GM12878 (cell line): ENCODE results near the gene CLDN14. TPM values are rescaled to one million over a fixed set of nuclear protein-coding genes. Genes with fewer than 3 reads are reported as not detected.

Source experiments
- ATAC-seq: fragments of 200-7000 bp; cut with Tn5 transposase; 3 replicates; pipeline ENCODE4 v1.9.1; 2020; ENCODE audit warnings: mild to moderate bottlenecking, moderate library complexity
- BruUV-seq: library from RNA; stranded (reverse); fragments of 400-500 nt; replicated peaks from 2 replicates; lab custom pipeline; 2021; lab: Mats Ljungman, UMichigan
- CTCF ChIA-PET: fragments of 300-600 bp; sonication (Branson Sonifier 250); formaldehyde crosslinking; extraction: SDS; loops from one replicate; lab custom pipeline; 2021; ENCODE audit warnings: inconsistent platforms; lab: Yijun Ruan, JAX
- POLR2A ChIA-PET: fragments of 350-600 bp; formaldehyde crosslinking; extraction: SDS; loops from one replicate; lab custom pipeline; 2021; ENCODE audit warnings: inconsistent platforms; lab: Charles Lee
- RAD21 ChIA-PET: fragments of 300-600 bp; sonication (Branson Sonifier 250); formaldehyde crosslinking; loops from one replicate; lab custom pipeline; 2023; ENCODE audit warnings: antibody characterized with exemption; ENCODE audit not compliant: unreplicated experiment; lab: Charles Lee
- SMC1A ChIA-PET: fragments of 300-600 bp; sonication (Branson Sonifier 250); formaldehyde crosslinking; loops from one replicate; lab custom pipeline; 2023; ENCODE audit not compliant: unreplicated experiment, uncharacterized antibody; lab: Charles Lee
- DNase-seq: peaks from one replicate; pipeline ENCODE4 v3.0.0-alpha.2; 2011; ENCODE audit warnings: low read depth, low spot score
- FAIRE-seq: peaks from 3 replicates; lab custom pipeline; 2011; peaks lifted over from hg19 to GRCh38; lab: Jason Lieb, UNC
- H2AFZ ChIP-seq: 2 replicates; pipeline ENCODE4 v1.6.0; 2011; ENCODE audit warnings: low read depth, low read length, control low read depth; ENCODE audit not compliant: control insufficient read depth
- H3K27ac ChIP-seq: 2 replicates; pipeline ENCODE4 v1.5.1; 2011; ENCODE audit warnings: control low read depth; ENCODE audit not compliant: control insufficient read depth, insufficient read depth
- H3K27me3 ChIP-seq, 2 experiments: replicated peaks in 1 of 2; 2 replicates each; pipeline versions ENCODE4 v1.6.0 to v1.6.1; 2011; ENCODE audit warnings: low read length in 1 of 2; ENCODE audit not compliant: control insufficient read depth in 2 of 2, insufficient read depth in 2 of 2
- H3K36me3 ChIP-seq, 2 experiments: 2 replicates each; pipeline ENCODE4 v1.5.1; 2011; ENCODE audit warnings: low read length in 1 of 2; ENCODE audit not compliant: control insufficient read depth in 2 of 2, insufficient read depth in 2 of 2
- H3K4me1 ChIP-seq: 2 replicates; pipeline ENCODE4 v1.6.1; 2011; ENCODE audit warnings: mild to moderate bottlenecking, low read length, moderate library complexity, mixed read lengths; ENCODE audit not compliant: control insufficient read depth, insufficient read depth
- H3K4me2 ChIP-seq: 2 replicates; pipeline ENCODE4 v1.6.0; 2011; ENCODE audit warnings: control low read depth; ENCODE audit not compliant: control insufficient read depth, insufficient read depth
- H3K4me3 ChIP-seq: fragments of 200-600 bp; sonication (generic); 2 replicates; pipeline ENCODE4 v1.5.1; 2016
- H3K79me2 ChIP-seq: 2 replicates; pipeline ENCODE4 v1.6.0; 2011; ENCODE audit warnings: low read length; ENCODE audit not compliant: control insufficient read depth, insufficient read depth
- H3K9ac ChIP-seq: 2 replicates; pipeline ENCODE4 v1.8.0; 2011; ENCODE audit warnings: low read length, control low read depth, mixed read lengths; ENCODE audit not compliant: control insufficient read depth, insufficient read depth
- H3K9me3 ChIP-seq: replicated peaks from 3 replicates; pipeline ENCODE4 v1.5.1; 2011; ENCODE audit warnings: mild to moderate bottlenecking, low read length; ENCODE audit not compliant: control insufficient read depth, insufficient read depth
- H4K20me1 ChIP-seq: 2 replicates; pipeline ENCODE4 v1.6.0; 2011; ENCODE audit not compliant: control insufficient read depth, insufficient read depth
- CBX3 ChIP-seq: fragments of 200-600 bp; sonication (generic); IDR thresholded peaks from 2 replicates; pipeline ENCODE4 v1.6.1; 2016; ENCODE audit warnings: low read depth, borderline replicate concordance
- HDAC2 ChIP-seq: fragments of 200-600 bp; sonication (generic); IDR thresholded peaks from 2 replicates; pipeline ENCODE4 v1.6.1; 2017
- HDAC6 ChIP-seq: fragments of 200-600 bp; sonication (generic); IDR thresholded peaks from one replicate; pipeline ENCODE4 v1.8.0; 2017; ENCODE audit warnings: antibody characterized with exemption; ENCODE audit not compliant: unreplicated experiment
- JUND ChIP-seq: IDR thresholded peaks from 2 replicates; pipeline ENCODE4 v1.6.1; 2012; ENCODE audit warnings: low read depth, mild to moderate bottlenecking, low read length, improper control_type of control experiment, moderate library complexity
- LARP7 ChIP-seq: fragments of 450-650 bp; IDR thresholded peaks from 2 replicates; pipeline ENCODE4 v1.6.1; 2017; ENCODE audit warnings: mild to moderate bottlenecking
- MYC ChIP-seq: IDR thresholded peaks from 2 replicates; pipeline ENCODE4 v1.6.1; 2011; ENCODE audit warnings: mild to moderate bottlenecking, low read length, moderate library complexity, inconsistent platforms; ENCODE audit not compliant: insufficient read depth, insufficient replicate concordance, insufficient read length, severe bottlenecking
- NBN ChIP-seq: fragments of 450-650 bp; IDR thresholded peaks from 2 replicates; pipeline ENCODE4 v1.6.1; 2016
- POLR2A ChIP-seq: IDR thresholded peaks from 2 replicates; pipeline ENCODE4 v1.6.1; 2011; ENCODE audit warnings: low read depth, mild to moderate bottlenecking, low read length
- POU2F2 ChIP-seq: IDR thresholded peaks from 3 replicates; pipeline ENCODE4 v1.6.1; 2011; ENCODE audit warnings: low read depth, mild to moderate bottlenecking, low read length, borderline replicate concordance
- RCOR1 ChIP-seq: conservative IDR thresholded peaks from 2 replicates; pipeline ENCODE4 v1.6.1; 2012; ENCODE audit warnings: low read depth, low read length, improper control_type of control experiment
- SIX5 ChIP-seq: IDR thresholded peaks from 2 replicates; pipeline ENCODE4 v1.6.1; 2011; ENCODE audit warnings: mild to moderate bottlenecking, low read depth, low read length, moderate library complexity; ENCODE audit not compliant: severe bottlenecking
- ZNF384 ChIP-seq: IDR thresholded peaks from 2 replicates; pipeline ENCODE4 v1.6.1; 2012; ENCODE audit warnings: low read depth, mild to moderate bottlenecking, low read length, improper control_type of control experiment, borderline replicate concordance
- WGBS: methylation state at CpG from one replicate; pipeline ENCODE4 v1.1.6; 2016; ENCODE audit warnings: low lambda C conversion rate; ENCODE audit not compliant: insufficient replicate concordance, insufficient coverage; ENCODE audit errors: missing lambda C conversion rate; 5-methylcytosine and 5-hydroxymethylcytosine counted together
- in situ Hi-C: fragments of 300-500 bp; cut with MboI; formaldehyde crosslinking; loops from 9 replicates; pipeline ENCODE4 v1.14.3; 2018; ENCODE audit warnings: mixed read lengths
- intact Hi-C: fragments of 100-400 bp; cut with micrococcal nuclease; formaldehyde crosslinking; loops from one replicate; pipeline ENCODE4 v1.14.2; 2022; ENCODE audit not compliant: unreplicated experiment
- polyA plus RNA-seq, 11 experiments: library from polyadenylated mRNA; depleted of rRNA in 4 of 11; unstranded in 6 of 11; stranded (reverse) in 5 of 11; fragments of >200 nt; fragmentation: Nextera tagmentation in 4 of 11; fragmentation: Illumina TruSeq in 1 of 11; extraction: Ambion mirVana in 4 of 11; extraction: Trizol in 1 of 11; gene quantifications; 1 replicate in 1 of 11; 2 replicates in 10 of 11; pipeline versions ENCODE4 v1.2.1 to v1.2.3, GENCODE V29; 2011 to 2016; ENCODE audit warnings: inconsistent platforms in 2 of 11, missing spikeins in 2 of 11, low read depth in 1 of 11
- total RNA-seq, 4 experiments: library from RNA; depleted of rRNA in 3 of 4; stranded (reverse); fragments of >200 nt in 3 of 4; fragmentation: Illumina TruSeq in 1 of 4; extraction: Trizol in 1 of 4; gene quantifications; 2 replicates each; pipeline versions ENCODE4 v1.2.1 to v1.2.3, GENCODE V29; 2013 to 2021
- TF ChIP-seq, protein P1 (sequence below): fragments of 450-650 bp; IDR thresholded peaks from 2 replicates; pipeline ENCODE4 v1.6.1; 2016; ENCODE audit warnings: mild to moderate bottlenecking
- TF ChIP-seq, protein P2 (sequence below): IDR thresholded peaks from 2 replicates; pipeline ENCODE4 v1.6.1; 2011; ENCODE audit warnings: borderline replicate concordance, low read depth, mild to moderate bottlenecking, moderate library complexity, low read length; ENCODE audit not compliant: insufficient read depth, poor library complexity, severe bottlenecking
- TF ChIP-seq, protein P3 (sequence below): fragments of 150-350 bp; IDR thresholded peaks from 2 replicates; pipeline ENCODE4 v1.6.1; 2016; ENCODE audit warnings: low read depth, low read length
- TF ChIP-seq, protein P4 (sequence below): fragments of 450-650 bp; IDR thresholded peaks from 2 replicates; pipeline ENCODE4 v1.6.1; 2014; ENCODE audit warnings: mild to moderate bottlenecking

The CLDN14 gene
- total and polyA plus RNA-seq, 10 of the 15 experiments (the other 5 are each of a cell fraction or from before 2014, with no cell fraction given) = 0.90 to 19.4 (median 6.6) TPM

DNA sequence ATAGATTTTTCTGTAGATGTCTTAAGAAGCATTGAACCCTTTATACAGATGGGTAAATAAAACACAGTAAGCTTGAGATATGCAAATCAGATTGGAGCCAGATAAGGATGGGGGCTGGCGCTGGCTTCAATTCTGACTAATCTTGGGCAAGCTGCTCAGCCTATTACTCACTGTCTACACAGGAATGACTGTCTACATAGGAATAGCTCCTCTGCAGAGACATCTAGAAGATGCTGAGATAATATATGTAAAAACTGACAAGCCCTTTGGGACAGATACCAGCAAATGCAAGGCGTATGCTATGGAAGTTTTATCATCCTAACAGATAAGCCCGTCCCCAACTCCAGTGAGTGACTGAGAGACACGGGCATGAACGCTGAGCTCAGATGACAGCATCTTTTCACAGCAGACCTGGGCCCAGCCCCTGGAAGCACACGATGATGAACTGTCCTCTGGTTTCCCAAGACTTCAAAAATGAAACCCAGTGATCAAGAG, 1.7 kb downstream of the CLDN14 start (continued):
- TF ChIP-seq, protein P1, sequence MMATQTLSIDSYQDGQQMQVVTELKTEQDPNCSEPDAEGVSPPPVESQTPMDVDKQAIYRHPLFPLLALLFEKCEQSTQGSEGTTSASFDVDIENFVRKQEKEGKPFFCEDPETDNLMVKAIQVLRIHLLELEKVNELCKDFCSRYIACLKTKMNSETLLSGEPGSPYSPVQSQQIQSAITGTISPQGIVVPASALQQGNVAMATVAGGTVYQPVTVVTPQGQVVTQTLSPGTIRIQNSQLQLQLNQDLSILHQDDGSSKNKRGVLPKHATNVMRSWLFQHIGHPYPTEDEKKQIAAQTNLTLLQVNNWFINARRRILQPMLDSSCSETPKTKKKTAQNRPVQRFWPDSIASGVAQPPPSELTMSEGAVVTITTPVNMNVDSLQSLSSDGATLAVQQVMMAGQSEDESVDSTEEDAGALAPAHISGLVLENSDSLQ = no peak
- TF ChIP-seq, protein P2, sequence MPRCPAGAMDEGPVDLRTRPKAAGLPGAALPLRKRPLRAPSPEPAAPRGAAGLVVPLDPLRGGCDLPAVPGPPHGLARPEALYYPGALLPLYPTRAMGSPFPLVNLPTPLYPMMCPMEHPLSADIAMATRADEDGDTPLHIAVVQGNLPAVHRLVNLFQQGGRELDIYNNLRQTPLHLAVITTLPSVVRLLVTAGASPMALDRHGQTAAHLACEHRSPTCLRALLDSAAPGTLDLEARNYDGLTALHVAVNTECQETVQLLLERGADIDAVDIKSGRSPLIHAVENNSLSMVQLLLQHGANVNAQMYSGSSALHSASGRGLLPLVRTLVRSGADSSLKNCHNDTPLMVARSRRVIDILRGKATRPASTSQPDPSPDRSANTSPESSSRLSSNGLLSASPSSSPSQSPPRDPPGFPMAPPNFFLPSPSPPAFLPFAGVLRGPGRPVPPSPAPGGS = peak; percentile 53
- TF ChIP-seq SIX5 = no peak
- TF ChIP-seq POU2F2 = peak; percentile 54; the same call in 1 of the 3 replicates
- TF ChIP-seq LARP7 = no peak
- TF ChIP-seq HDAC2 = no peak

DNA sequence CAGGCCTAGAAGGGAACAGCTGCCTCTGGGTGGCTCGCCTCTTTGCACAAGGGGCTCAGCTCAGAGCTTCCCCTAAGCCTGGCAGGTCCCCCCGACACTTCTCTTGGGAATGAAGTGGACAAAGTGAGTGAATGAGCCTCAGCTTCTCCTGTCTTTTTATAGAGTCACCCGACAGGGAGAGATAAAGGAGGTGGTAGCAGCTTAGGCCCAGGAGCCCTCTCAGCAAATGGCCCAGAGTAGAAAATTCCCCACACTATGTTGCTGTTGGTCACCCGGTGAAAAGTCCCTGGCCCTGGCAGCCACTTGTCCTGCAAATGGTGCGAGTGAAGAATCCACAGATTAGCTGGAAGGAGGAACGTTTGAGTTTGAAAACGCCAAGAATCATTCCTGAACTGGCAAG, 2.4 kb downstream of the CLDN14 start:
- DNase-seq (no peak), ATAC-seq (no peak), FAIRE-seq (no peak)
- H3K27ac ChIP-seq = no peak overlapping the region
- CTCF ChIA-PET = interaction anchor here (0.7 to 3.0 kb wide), 6 partner anchors 9 to 447 kb away, joined by 3 to 11 read pairs (median 4); no protein-coding TSS in a partner anchor
- SMC1A ChIA-PET = interaction anchor here (1.1 to 1.4 kb wide), 2 partner anchors 48 kb away, joined by 3 read pairs; no protein-coding TSS in a partner anchor
- H3K4me3 ChIP-seq = no peak overlapping the region
- RAD21 ChIA-PET = interaction anchor here (1.1 kb wide), 1 partner anchor 25 kb away, joined by 4 read pairs; no protein-coding TSS in a partner anchor
- POLR2A ChIA-PET = interaction anchor here (0.6 kb wide), 1 partner anchor 464 kb away, joined by 7 read pairs; no protein-coding TSS in a partner anchor
- H3K4me1 ChIP-seq = peaks cover 3% of the 10 kb centered on the region
- no peak overlapping the region for H3K9ac ChIP-seq
- intact Hi-C loops (no loop called here), in situ Hi-C loops (no loop called here)
- H4K20me1 ChIP-seq = no peaks in the 10 kb centered on the region
- BruUV-seq = no TSS peak
- H3K27me3 ChIP-seq = no peaks in the 10 kb centered on the region
- H3K79me2 ChIP-seq = no peaks in the 10 kb centered on the region
- no peaks in the 10 kb centered on the region for H3K36me3 ChIP-seq
- H3K4me2 ChIP-seq = no peak overlapping the region
- H3K9me3 ChIP-seq = no peaks in the 10 kb centered on the region
- WGBS = 40% methylated on average over 7 of the region's 7 CpGs
- H2AFZ ChIP-seq = peak overlapping the region; percentile 6; the same call in 1 of the 2 replicates
- TF ChIP-seq RCOR1 = no peak
- no peak for TF ChIP-seq MYC
- no peak for TF ChIP-seq POLR2A
- TF ChIP-seq ZNF384 = no peak
- TF ChIP-seq, protein P3, sequence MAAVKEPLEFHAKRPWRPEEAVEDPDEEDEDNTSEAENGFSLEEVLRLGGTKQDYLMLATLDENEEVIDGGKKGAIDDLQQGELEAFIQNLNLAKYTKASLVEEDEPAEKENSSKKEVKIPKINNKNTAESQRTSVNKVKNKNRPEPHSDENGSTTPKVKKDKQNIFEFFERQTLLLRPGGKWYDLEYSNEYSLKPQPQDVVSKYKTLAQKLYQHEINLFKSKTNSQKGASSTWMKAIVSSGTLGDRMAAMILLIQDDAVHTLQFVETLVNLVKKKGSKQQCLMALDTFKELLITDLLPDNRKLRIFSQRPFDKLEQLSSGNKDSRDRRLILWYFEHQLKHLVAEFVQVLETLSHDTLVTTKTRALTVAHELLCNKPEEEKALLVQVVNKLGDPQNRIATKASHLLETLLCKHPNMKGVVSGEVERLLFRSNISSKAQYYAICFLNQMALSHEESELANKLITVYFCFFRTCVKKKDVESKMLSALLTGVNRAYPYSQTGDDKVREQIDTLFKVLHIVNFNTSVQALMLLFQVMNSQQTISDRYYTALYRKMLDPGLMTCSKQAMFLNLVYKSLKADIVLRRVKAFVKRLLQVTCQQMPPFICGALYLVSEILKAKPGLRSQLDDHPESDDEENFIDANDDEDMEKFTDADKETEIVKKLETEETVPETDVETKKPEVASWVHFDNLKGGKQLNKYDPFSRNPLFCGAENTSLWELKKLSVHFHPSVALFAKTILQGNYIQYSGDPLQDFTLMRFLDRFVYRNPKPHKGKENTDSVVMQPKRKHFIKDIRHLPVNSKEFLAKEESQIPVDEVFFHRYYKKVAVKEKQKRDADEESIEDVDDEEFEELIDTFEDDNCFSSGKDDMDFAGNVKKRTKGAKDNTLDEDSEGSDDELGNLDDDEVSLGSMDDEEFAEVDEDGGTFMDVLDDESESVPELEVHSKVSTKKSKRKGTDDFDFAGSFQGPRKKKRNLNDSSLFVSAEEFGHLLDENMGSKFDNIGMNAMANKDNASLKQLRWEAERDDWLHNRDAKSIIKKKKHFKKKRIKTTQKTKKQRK = no peak
- TF ChIP-seq, protein P4, sequence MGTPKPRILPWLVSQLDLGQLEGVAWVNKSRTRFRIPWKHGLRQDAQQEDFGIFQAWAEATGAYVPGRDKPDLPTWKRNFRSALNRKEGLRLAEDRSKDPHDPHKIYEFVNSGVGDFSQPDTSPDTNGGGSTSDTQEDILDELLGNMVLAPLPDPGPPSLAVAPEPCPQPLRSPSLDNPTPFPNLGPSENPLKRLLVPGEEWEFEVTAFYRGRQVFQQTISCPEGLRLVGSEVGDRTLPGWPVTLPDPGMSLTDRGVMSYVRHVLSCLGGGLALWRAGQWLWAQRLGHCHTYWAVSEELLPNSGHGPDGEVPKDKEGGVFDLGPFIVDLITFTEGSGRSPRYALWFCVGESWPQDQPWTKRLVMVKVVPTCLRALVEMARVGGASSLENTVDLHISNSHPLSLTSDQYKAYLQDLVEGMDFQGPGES = no peak
- TF ChIP-seq CBX3 = no peak
- TF ChIP-seq HDAC6 = no peak
- no peak for TF ChIP-seq NBN
- no peak for TF ChIP-seq JUND
